Measurements from ENCODE around the gene OSBPL2. TPM values are rescaled to one million over a fixed set of nuclear protein-coding genes. Genes with fewer than 3 reads are reported as not detected.

The OSBPL2 gene
- total RNA-seq, 1 experiment from 2014 or later: 49.5 TPM

GRCh38 chr20:62323980-62324906 lies 85.9 kb downstream of the OSBPL2 start (continued):
- no peak for TF ChIP-seq E2F4 (CRISPR knock-in tag; IDR thresholded peaks at IDR 0.05; ENCODE audit: borderline replicate concordance, low read depth)
- TF ChIP-seq JUN (CRISPR knock-in tag; IDR thresholded peaks at IDR 0.05): no peak
- TF ChIP-seq ZNF396 (CRISPR knock-in tag; IDR thresholded peaks at IDR 0.05; ENCODE audit: borderline replicate concordance): no peak

- TF ChIP-seq OVOL2 (CRISPR knock-in tag; IDR thresholded peaks at IDR 0.05; ENCODE audit: borderline replicate concordance) (no peak), TP53 (CRISPR knock-in tag; IDR thresholded peaks at IDR 0.05) (no peak), FOXP1 (CRISPR knock-in tag; IDR thresholded peaks at IDR 0.05; ENCODE audit: borderline replicate concordance) (no peak)
- Mint-ChIP-seq H3K4me3 (no peak overlapping the region), H3K27me3 (ENCODE audit: low read depth) (no peaks in the 10 kb centered on the region), H3K9me3 (0 out of 2 replicates have a peak, but pooled peaks cover 4% of the 10 kb centered on the region), H3K4me1 (no peaks in the 10 kb centered on the region), H3K27ac (no peak overlapping the region), H3K36me3 (peaks cover 44% of the 10 kb centered on the region)
- ChIA-PET POLR2A (no interaction called here), CTCF (interaction anchor here (1.3 to 3.0 kb wide), 2 partner anchors 38 to 44 kb away, joined by 3 to 12 read pairs; no protein-coding TSS in a partner anchor)
- no peak for ATAC-seq
- DNase-seq (ENCODE audit: low spot score): no peak
These were observed 87.0 kb downstream of the OSBPL2 start for GRCh38 chr20:62325172-62325905.

GRCh38 chr20:62326559-62326958 lies 88.2 kb downstream of the OSBPL2 start:
- ChIA-PET POLR2A (interaction anchor here (0.9 kb wide), 1 partner anchor 42 kb away, joined by 3 read pairs; no protein-coding TSS in a partner anchor), CTCF (interaction anchor here (1.3 to 3.0 kb wide), 3 partner anchors 24 to 43 kb away, joined by 3 to 12 read pairs (median 5); partner anchors contain the start of gene ADRM1)
- no peak for DNase-seq (ENCODE audit: low spot score)
- H3K27ac Mint-ChIP-seq: no peak overlapping the region
- ATAC-seq: no peak
- no peaks in the 10 kb centered on the region for H3K27me3 Mint-ChIP-seq (ENCODE audit: low read depth)
- TF ChIP-seq EMX1 (CRISPR knock-in tag; IDR thresholded peaks at IDR 0.05) (no peak), OVOL2 (CRISPR knock-in tag; IDR thresholded peaks at IDR 0.05; ENCODE audit: borderline replicate concordance) (no peak), NFATC4 (CRISPR knock-in tag; IDR thresholded peaks at IDR 0.05) (no peak), CDX4 (CRISPR knock-in tag; IDR thresholded peaks at IDR 0.05; ENCODE audit: borderline replicate concordance) (no peak), ZNF121 (CRISPR knock-in tag; IDR thresholded peaks at IDR 0.05) (no peak), ZNF671 (CRISPR knock-in tag; IDR thresholded peaks at IDR 0.05) (no peak), ESRRA (CRISPR knock-in tag; IDR thresholded peaks at IDR 0.05; ENCODE audit: borderline replicate concordance) (no peak), MAX (CRISPR knock-in tag; IDR thresholded peaks at IDR 0.05) (no peak), RORB (CRISPR knock-in tag; IDR thresholded peaks at IDR 0.05) (no peak), SOX15 (CRISPR knock-in tag; IDR thresholded peaks at IDR 0.05) (no peak)
- 0 out of 2 replicates have a peak, but pooled peaks cover 4% of the 10 kb centered on the region for H3K9me3 Mint-ChIP-seq
- no peaks in the 10 kb centered on the region for H3K4me1 Mint-ChIP-seq
- no peak overlapping the region for H3K4me3 Mint-ChIP-seq
- H3K36me3 Mint-ChIP-seq: peaks cover 42% of the 10 kb centered on the region

- ATAC-seq (no peak), DNase-seq (ENCODE audit: low spot score) (no peak)
- Mint-ChIP-seq H3K4me3 (no peak overlapping the region), H3K4me1 (no peaks in the 10 kb centered on the region), H3K36me3 (peaks cover 45% of the 10 kb centered on the region), H3K27me3 (ENCODE audit: low read depth) (no peaks in the 10 kb centered on the region), H3K27ac (no peak overlapping the region), H3K9me3 (0 out of 2 replicates have a peak, but pooled peaks cover 4% of the 10 kb centered on the region)
- TF ChIP-seq ZNF425 (CRISPR knock-in tag; conservative IDR thresholded peaks at IDR 0.05): no peak
- TF ChIP-seq ZNF121 (CRISPR knock-in tag; IDR thresholded peaks at IDR 0.05): no peak
- TF ChIP-seq CREB1 (CRISPR knock-in tag; IDR thresholded peaks at IDR 0.05): no peak
- no peak for TF ChIP-seq ELF4 (CRISPR knock-in tag; IDR thresholded peaks at IDR 0.05; ENCODE audit: low read depth)
- ChIA-PET CTCF (interaction anchor here (1.0 to 3.0 kb wide), 4 partner anchors 25 to 42 kb away, joined by 3 to 12 read pairs (median 4); partner anchors contain the start of gene ADRM1), POLR2A (no interaction called here)
These were observed 88.8 kb downstream of the OSBPL2 start for GRCh38 chr20:62326959-62327725.

All from WTC11 (cell line).